AG09319 (cell line): ENCODE results near the gene NXF2B.
"Not testable (repeated sequence)": the region's sequence is repeated elsewhere in the genome, so short reads cannot be mapped to it uniquely, and the experiment has no call there.

Experiments
- DNase-seq: peaks from one replicate; pipeline ENCODE4 v3.0.0-alpha.2; 2010; ENCODE audit warnings: low read depth; ENCODE audit errors: extremely low read depth
- CTCF ChIP-seq: IDR thresholded peaks from 2 replicates; pipeline ENCODE4 v1.5.1; 2011; ENCODE audit warnings: low read depth, mild to moderate bottlenecking, inconsistent platforms, low read length, moderate library complexity

NXF2B gene

GRCh38 chrX:102439908-102440307, at the start of gene NXF2B:
TSS of gene NXF2B (minus strand) at chrX:102440008. CDS start at chrX:102380036, 59,972 bp downstream.
- not testable (repeated sequence) for DNase-seq

DNA sequence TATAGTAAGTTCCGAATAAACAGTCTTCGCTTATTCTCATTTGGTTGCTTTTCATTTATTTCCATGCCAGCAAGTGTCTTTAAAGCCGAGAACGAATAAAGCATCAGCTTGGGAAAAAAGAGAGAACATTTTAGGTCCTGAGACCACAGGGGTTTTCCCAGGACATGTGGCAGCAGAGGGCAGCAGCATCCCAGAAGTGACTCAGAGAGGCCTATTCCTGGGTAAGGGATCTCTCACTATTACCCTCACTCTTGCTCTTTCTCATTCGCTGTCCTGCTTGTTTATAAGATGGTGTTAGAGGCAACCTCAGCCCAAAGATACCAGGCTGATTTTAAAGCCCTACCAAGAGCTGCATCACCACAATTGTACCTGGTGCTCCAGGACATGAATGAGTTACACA, 39.0 kb upstream of the NXF2B start:
- DNase-seq: not testable (repeated sequence)

- not testable (repeated sequence) for DNase-seq
Observed at GRCh38 chrX:102471762-102472220, 32.0 kb upstream of the NXF2B start, which contains the start of gene TCP11X2. TSS of gene TCP11X2 (minus strand) at chrX:102471812.

DNA sequence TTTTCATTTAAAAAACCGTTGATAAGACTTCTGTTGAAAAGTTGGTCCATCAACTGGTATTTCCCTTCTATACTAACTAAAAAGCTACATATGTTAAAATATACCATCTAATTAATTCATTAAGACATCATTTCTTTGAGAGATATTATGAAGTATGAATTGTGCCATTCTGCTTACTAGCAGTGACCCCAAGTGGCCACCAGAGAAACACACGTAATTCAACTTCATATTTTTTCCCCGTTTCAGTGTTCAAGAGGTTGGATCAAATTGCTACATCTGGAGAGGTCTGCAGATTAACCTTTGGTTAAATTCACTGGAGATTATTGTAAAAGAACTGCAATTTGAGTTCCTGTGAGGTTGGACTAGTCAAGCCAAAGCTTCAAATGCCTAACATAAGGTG, 30.4 kb upstream of the NXF2B start:
- not testable (repeated sequence) for DNase-seq

DNA sequence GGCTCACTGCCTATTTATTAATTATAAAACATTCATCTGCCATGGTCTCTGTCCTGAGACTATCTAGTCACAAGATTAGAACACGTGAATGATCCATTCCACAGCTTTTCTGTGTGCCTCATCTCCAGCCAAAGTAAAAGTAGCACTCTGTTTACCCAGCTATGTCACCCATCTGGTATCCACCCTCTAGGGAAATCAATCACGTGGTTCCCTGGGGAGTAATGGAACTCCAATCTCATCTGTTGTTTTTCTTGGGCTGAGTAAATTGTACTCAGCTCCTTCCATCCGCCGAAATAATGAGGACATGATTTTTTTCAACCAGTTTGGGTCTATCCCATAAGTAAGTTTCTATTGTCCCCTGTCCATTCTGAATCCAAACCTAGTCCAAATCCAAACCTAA, 18.8 kb upstream of the NXF2B start:
- DNase-seq: not testable (repeated sequence)

GRCh38 chrX:102414493-102414892, 25.3 kb downstream of the NXF2B start:
- not testable (repeated sequence) for DNase-seq

DNA sequence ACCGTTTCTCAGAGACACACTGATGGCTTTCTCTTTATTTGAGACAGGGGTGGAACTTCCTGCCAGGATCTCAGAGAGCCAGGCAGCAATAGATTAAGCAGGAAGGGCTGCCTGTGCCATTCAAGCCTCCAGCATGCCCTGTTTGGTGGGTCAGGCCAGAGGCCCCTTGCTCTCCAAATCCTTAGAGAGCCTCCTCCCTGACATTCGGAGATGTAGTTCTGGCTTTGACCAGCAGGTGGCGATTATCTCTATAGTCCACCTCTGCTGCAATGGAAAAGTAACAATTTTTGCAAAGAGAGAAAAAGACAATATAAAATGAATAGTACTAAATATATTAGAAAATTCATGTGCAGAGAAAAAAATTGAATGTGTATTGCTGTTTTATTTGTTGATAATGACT, 93.9 kb downstream of the NXF2B start:
- DNase-seq: no peak

DNA sequence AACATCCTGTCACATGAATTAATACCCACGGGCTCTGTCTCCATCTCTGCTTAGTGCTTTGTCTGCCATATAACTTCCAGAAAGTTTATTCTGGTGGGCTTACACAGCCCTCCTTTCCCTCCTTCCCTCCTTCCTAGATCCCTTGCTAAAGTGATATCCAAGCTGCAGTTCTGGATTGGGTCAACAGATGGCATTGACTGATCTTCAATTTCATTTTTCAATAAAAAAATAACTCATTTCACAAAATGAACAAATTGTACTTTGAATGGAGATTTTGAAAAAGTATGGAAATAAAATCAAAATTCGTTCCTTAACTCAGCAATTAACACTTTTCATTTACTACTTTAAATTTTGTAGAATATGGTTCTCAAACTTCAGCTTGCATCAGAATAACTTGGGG, 97.9 kb downstream of the NXF2B start:
- TF ChIP-seq CTCF: peak; percentile 21
- DNase-seq: no peak

More for the DNA sequence above, 93.9 kb downstream of the NXF2B start:
- TF ChIP-seq CTCF: peak; percentile 82

GRCh38 chrX:102339312-102340298, 100.2 kb downstream of the NXF2B start:
- no peak for TF ChIP-seq CTCF
- DNase-seq: no peak

GRCh38 chrX:102338162-102338561, 101.6 kb downstream of the NXF2B start:
- DNase-seq: no peak
- TF ChIP-seq CTCF: no peak
